ENCODE results near the gene MCAT.
"Not testable (repeated sequence)": the region's sequence is repeated elsewhere in the genome, so short reads cannot be mapped to it uniquely, and the experiment has no call there.

GRCh38 chr22:43145371-43145770, 2.2 kb upstream of the MCAT start:
- TF ChIP-seq, protein P1, sequence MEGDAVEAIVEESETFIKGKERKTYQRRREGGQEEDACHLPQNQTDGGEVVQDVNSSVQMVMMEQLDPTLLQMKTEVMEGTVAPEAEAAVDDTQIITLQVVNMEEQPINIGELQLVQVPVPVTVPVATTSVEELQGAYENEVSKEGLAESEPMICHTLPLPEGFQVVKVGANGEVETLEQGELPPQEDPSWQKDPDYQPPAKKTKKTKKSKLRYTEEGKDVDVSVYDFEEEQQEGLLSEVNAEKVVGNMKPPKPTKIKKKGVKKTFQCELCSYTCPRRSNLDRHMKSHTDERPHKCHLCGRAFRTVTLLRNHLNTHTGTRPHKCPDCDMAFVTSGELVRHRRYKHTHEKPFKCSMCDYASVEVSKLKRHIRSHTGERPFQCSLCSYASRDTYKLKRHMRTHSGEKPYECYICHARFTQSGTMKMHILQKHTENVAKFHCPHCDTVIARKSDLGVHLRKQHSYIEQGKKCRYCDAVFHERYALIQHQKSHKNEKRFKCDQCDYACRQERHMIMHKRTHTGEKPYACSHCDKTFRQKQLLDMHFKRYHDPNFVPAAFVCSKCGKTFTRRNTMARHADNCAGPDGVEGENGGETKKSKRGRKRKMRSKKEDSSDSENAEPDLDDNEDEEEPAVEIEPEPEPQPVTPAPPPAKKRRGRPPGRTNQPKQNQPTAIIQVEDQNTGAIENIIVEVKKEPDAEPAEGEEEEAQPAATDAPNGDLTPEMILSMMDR (IDR thresholded peaks at IDR 0.05) = not testable (repeated sequence)
- TF ChIP-seq POLR2A (IDR thresholded peaks at IDR 0.05) = not testable (repeated sequence)
